GM12878 (cell line): ENCODE data around the gene PHYH. TPM values are rescaled to one million over a fixed set of nuclear protein-coding genes. Genes with fewer than 3 reads are reported as not detected.

Source experiments
- ATAC-seq: fragments of 200-7000 bp; cut with Tn5 transposase; 3 replicates; pipeline ENCODE4 v1.9.1; 2020; ENCODE audit warnings: mild to moderate bottlenecking, moderate library complexity
- BruUV-seq: library from RNA; stranded (reverse); fragments of 400-500 nt; replicated peaks from 2 replicates; lab custom pipeline; 2021; lab: Mats Ljungman, UMichigan
- CTCF ChIA-PET: fragments of 300-600 bp; sonication (Branson Sonifier 250); formaldehyde crosslinking; extraction: SDS; loops from one replicate; lab custom pipeline; 2021; ENCODE audit warnings: inconsistent platforms; lab: Yijun Ruan, JAX
- POLR2A ChIA-PET: fragments of 350-600 bp; formaldehyde crosslinking; extraction: SDS; loops from one replicate; lab custom pipeline; 2021; ENCODE audit warnings: inconsistent platforms; lab: Charles Lee
- RAD21 ChIA-PET: fragments of 300-600 bp; sonication (Branson Sonifier 250); formaldehyde crosslinking; loops from one replicate; lab custom pipeline; 2023; ENCODE audit warnings: antibody characterized with exemption; ENCODE audit not compliant: unreplicated experiment; lab: Charles Lee
- SMC1A ChIA-PET: fragments of 300-600 bp; sonication (Branson Sonifier 250); formaldehyde crosslinking; loops from one replicate; lab custom pipeline; 2023; ENCODE audit not compliant: unreplicated experiment, uncharacterized antibody; lab: Charles Lee
- DNase-seq: peaks from one replicate; pipeline ENCODE4 v3.0.0-alpha.2; 2011; ENCODE audit warnings: low read depth, low spot score
- FAIRE-seq: peaks from 3 replicates; lab custom pipeline; 2011; peaks lifted over from hg19 to GRCh38; lab: Jason Lieb, UNC
- H2AFZ ChIP-seq: 2 replicates; pipeline ENCODE4 v1.6.0; 2011; ENCODE audit warnings: low read depth, low read length, control low read depth; ENCODE audit not compliant: control insufficient read depth
- H3K27ac ChIP-seq: 2 replicates; pipeline ENCODE4 v1.5.1; 2011; ENCODE audit warnings: control low read depth; ENCODE audit not compliant: control insufficient read depth, insufficient read depth
- H3K27me3 ChIP-seq, 2 experiments: replicated peaks in 1 of 2; 2 replicates each; pipeline versions ENCODE4 v1.6.0 to v1.6.1; 2011; ENCODE audit warnings: low read length in 1 of 2; ENCODE audit not compliant: control insufficient read depth in 2 of 2, insufficient read depth in 2 of 2
- H3K36me3 ChIP-seq, 2 experiments: 2 replicates each; pipeline ENCODE4 v1.5.1; 2011; ENCODE audit warnings: low read length in 1 of 2; ENCODE audit not compliant: control insufficient read depth in 2 of 2, insufficient read depth in 2 of 2
- H3K4me1 ChIP-seq: 2 replicates; pipeline ENCODE4 v1.6.1; 2011; ENCODE audit warnings: mild to moderate bottlenecking, low read length, moderate library complexity, mixed read lengths; ENCODE audit not compliant: control insufficient read depth, insufficient read depth
- H3K4me2 ChIP-seq: 2 replicates; pipeline ENCODE4 v1.6.0; 2011; ENCODE audit warnings: control low read depth; ENCODE audit not compliant: control insufficient read depth, insufficient read depth
- H3K4me3 ChIP-seq: fragments of 200-600 bp; sonication (generic); 2 replicates; pipeline ENCODE4 v1.5.1; 2016
- H3K79me2 ChIP-seq: 2 replicates; pipeline ENCODE4 v1.6.0; 2011; ENCODE audit warnings: low read length; ENCODE audit not compliant: control insufficient read depth, insufficient read depth
- H3K9ac ChIP-seq: 2 replicates; pipeline ENCODE4 v1.8.0; 2011; ENCODE audit warnings: low read length, control low read depth, mixed read lengths; ENCODE audit not compliant: control insufficient read depth, insufficient read depth
- H3K9me3 ChIP-seq: replicated peaks from 3 replicates; pipeline ENCODE4 v1.5.1; 2011; ENCODE audit warnings: mild to moderate bottlenecking, low read length; ENCODE audit not compliant: control insufficient read depth, insufficient read depth
- H4K20me1 ChIP-seq: 2 replicates; pipeline ENCODE4 v1.6.0; 2011; ENCODE audit not compliant: control insufficient read depth, insufficient read depth
- JUND ChIP-seq: IDR thresholded peaks from 2 replicates; pipeline ENCODE4 v1.6.1; 2012; ENCODE audit warnings: low read depth, mild to moderate bottlenecking, low read length, improper control_type of control experiment, moderate library complexity
- KLF5 ChIP-seq: fragments of 450-650 bp; IDR thresholded peaks from 2 replicates; pipeline ENCODE4 v1.6.1; 2014; ENCODE audit warnings: mild to moderate bottlenecking; ENCODE audit not compliant: partially characterized antibody
- MTA2 ChIP-seq: fragments of 450-650 bp; IDR thresholded peaks from 2 replicates; pipeline ENCODE4 v1.6.1; 2016; ENCODE audit warnings: low read depth, mild to moderate bottlenecking, moderate library complexity
- NFYB ChIP-seq: IDR thresholded peaks from 2 replicates; pipeline ENCODE4 v1.6.1; 2011; ENCODE audit warnings: low read depth, mild to moderate bottlenecking, low read length, improper control_type of control experiment, moderate library complexity; ENCODE audit not compliant: insufficient read depth
- NRF1 ChIP-seq: conservative IDR thresholded peaks from 2 replicates; pipeline ENCODE4 v1.6.1; 2011; ENCODE audit warnings: mild to moderate bottlenecking, low read depth, low read length, improper control_type of control experiment
- PKNOX1 ChIP-seq: fragments of 450-650 bp; IDR thresholded peaks from 2 replicates; pipeline ENCODE4 v1.6.1; 2016; ENCODE audit warnings: mild to moderate bottlenecking
- POLR2AphosphoS2 ChIP-seq: IDR thresholded peaks from 2 replicates; pipeline ENCODE4 v1.6.1; 2011; ENCODE audit warnings: low read depth, mild to moderate bottlenecking, low read length, improper control_type of control experiment, moderate library complexity
- POU2F2 ChIP-seq: IDR thresholded peaks from 3 replicates; pipeline ENCODE4 v1.6.1; 2011; ENCODE audit warnings: low read depth, mild to moderate bottlenecking, low read length, borderline replicate concordance
- RB1 ChIP-seq: fragments of 450-650 bp; formaldehyde crosslinking; IDR thresholded peaks from 2 replicates; pipeline ENCODE4 v1.6.1; 2017; ENCODE audit warnings: mild to moderate bottlenecking, borderline replicate concordance
- RBBP5 ChIP-seq: fragments of 200-600 bp; sonication (generic); conservative IDR thresholded peaks from 2 replicates; pipeline ENCODE4 v1.6.1; 2016
- SIN3A ChIP-seq: IDR thresholded peaks from 2 replicates; pipeline ENCODE4 v1.6.1; 2012; ENCODE audit warnings: low read depth, low read length, improper control_type of control experiment
- SMAD1 ChIP-seq: fragments of 450-650 bp; IDR thresholded peaks from 2 replicates; pipeline ENCODE4 v1.6.1; 2018; ENCODE audit warnings: mild to moderate bottlenecking, low read depth; ENCODE audit not compliant: partially characterized antibody
- SPI1 ChIP-seq: IDR thresholded peaks from 2 replicates; pipeline ENCODE4 v1.6.1; 2011; ENCODE audit warnings: low read depth, mild to moderate bottlenecking, low read length, moderate library complexity, borderline replicate concordance; ENCODE audit not compliant: insufficient read depth
- WRNIP1 ChIP-seq: IDR thresholded peaks from 2 replicates; pipeline ENCODE4 v1.6.1; 2011; ENCODE audit warnings: low read depth, low read length, improper control_type of control experiment, borderline replicate concordance
- YBX1 ChIP-seq: fragments of 450-650 bp; IDR thresholded peaks from 2 replicates; pipeline ENCODE4 v1.6.1; 2016; ENCODE audit warnings: antibody characterized with exemption
- WGBS: methylation state at CpG from one replicate; pipeline ENCODE4 v1.1.6; 2016; ENCODE audit warnings: low lambda C conversion rate; ENCODE audit not compliant: insufficient replicate concordance, insufficient coverage; ENCODE audit errors: missing lambda C conversion rate; 5-methylcytosine and 5-hydroxymethylcytosine counted together
- in situ Hi-C: fragments of 300-500 bp; cut with MboI; formaldehyde crosslinking; loops from 9 replicates; pipeline ENCODE4 v1.14.3; 2018; ENCODE audit warnings: mixed read lengths
- intact Hi-C: fragments of 100-400 bp; cut with micrococcal nuclease; formaldehyde crosslinking; loops from one replicate; pipeline ENCODE4 v1.14.2; 2022; ENCODE audit not compliant: unreplicated experiment
- polyA plus RNA-seq, 11 experiments: library from polyadenylated mRNA; depleted of rRNA in 4 of 11; unstranded in 6 of 11; stranded (reverse) in 5 of 11; fragments of >200 nt; fragmentation: Nextera tagmentation in 4 of 11; fragmentation: Illumina TruSeq in 1 of 11; extraction: Ambion mirVana in 4 of 11; extraction: Trizol in 1 of 11; gene quantifications; 1 replicate in 1 of 11; 2 replicates in 10 of 11; pipeline versions ENCODE4 v1.2.1 to v1.2.3, GENCODE V29; 2011 to 2016; ENCODE audit warnings: inconsistent platforms in 2 of 11, missing spikeins in 2 of 11, low read depth in 1 of 11
- total RNA-seq, 4 experiments: library from RNA; depleted of rRNA in 3 of 4; stranded (reverse); fragments of >200 nt in 3 of 4; fragmentation: Illumina TruSeq in 1 of 4; extraction: Trizol in 1 of 4; gene quantifications; 2 replicates each; pipeline versions ENCODE4 v1.2.1 to v1.2.3, GENCODE V29; 2013 to 2021
- TF ChIP-seq, protein P1 (sequence below): IDR thresholded peaks from 2 replicates; pipeline ENCODE4 v1.6.1; 2012; ENCODE audit warnings: low read depth, low read length, improper control_type of control experiment
- TF ChIP-seq, protein P2 (sequence below): IDR thresholded peaks from 2 replicates; pipeline ENCODE4 v1.6.1; 2012; ENCODE audit warnings: low read length, inconsistent platforms

PHYH gene
- total and polyA plus RNA-seq, 10 of the 15 experiments (the other 5 are each of a cell fraction or from before 2014, with no cell fraction given) = 3.2 to 10.3 (median 5.0) TPM

DNA sequence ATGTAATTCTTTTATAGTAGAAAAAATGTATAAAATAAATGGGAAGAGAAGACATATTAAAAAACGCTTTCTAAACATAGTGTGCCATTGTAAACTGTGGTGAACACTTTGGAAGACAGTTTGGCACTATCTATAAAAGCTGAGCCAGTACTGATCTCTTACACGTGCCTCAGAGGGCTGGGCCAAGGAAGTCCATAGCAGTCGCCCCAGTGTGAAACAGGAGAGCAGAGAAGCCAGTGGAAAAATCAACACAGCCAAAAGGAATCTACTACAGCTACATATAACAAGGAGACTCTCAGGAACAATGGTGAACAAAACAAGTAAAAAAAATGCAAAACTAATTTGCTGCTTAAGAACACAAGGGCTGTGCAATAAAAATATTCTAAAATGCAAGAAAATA, 27.7 kb upstream of the PHYH start:
- ChIA-PET SMC1A (no interaction called here), POLR2A (no interaction called here), CTCF (interaction anchor here (1.4 kb wide), 1 partner anchor 25 kb away, joined by 4 read pairs; no protein-coding TSS in a partner anchor), RAD21 (no interaction called here)
- no peak for DNase-seq
- Histone ChIP-seq H3K79me2 (no peaks in the 10 kb centered on the region), H4K20me1 (no peaks in the 10 kb centered on the region), H3K27ac (no peak overlapping the region), H3K4me1 (no peaks in the 10 kb centered on the region), H3K4me2 (no peak overlapping the region), H3K4me3 (no peak overlapping the region), H3K9ac (no peak overlapping the region), H3K36me3 (peaks cover 11 to 35% of the 10 kb centered on the region in 2 experiments), H3K27me3 (no peaks in the 10 kb centered on the region), H2AFZ (no peak overlapping the region), H3K9me3 (no peaks in the 10 kb centered on the region)
- in situ Hi-C loops (no loop called here), intact Hi-C loops (no loop called here)
- WGBS = 38% methylated on average over 3 of the region's 3 CpGs
- no peak for ATAC-seq
- no peak for FAIRE-seq
- no peak for TF ChIP-seq POU2F2
- no peak for TF ChIP-seq WRNIP1
- no peak for TF ChIP-seq PKNOX1
- TF ChIP-seq NRF1 = no peak
- no TSS peak for BruUV-seq

DNA sequence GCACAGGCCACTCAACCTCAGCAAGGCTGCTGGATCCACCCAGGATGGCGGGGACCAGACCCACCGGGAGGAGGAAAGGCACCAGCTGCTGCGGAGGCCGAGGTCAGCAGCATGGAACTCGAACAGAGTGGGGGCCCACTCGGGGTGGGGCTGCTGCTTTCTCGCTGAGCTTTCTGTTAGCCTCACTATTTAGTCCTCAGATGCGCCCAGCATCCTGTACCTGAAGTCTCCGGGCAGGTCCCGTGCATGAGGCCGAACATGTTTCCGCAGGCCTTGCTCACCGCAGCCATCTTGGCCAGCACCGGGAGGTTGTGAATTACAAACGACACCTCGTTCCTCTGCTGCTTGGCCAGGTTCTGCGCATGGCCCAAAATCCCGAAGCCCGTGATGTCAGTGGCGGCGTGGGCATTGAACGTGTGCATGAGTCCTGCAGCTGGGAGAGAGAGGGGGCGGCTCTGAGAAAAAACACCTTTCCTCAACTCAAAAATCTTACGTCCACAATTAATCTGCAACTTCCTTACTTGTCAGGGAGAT, 22.8 kb upstream of the PHYH start:
- H3K4me2 ChIP-seq = no peak overlapping the region
- ChIA-PET CTCF (no interaction called here), POLR2A (no interaction called here), RAD21 (no interaction called here), SMC1A (no interaction called here)
- H4K20me1 ChIP-seq = no peaks in the 10 kb centered on the region
- no peak overlapping the region for H3K4me3 ChIP-seq
- no TSS peak for BruUV-seq
- in situ Hi-C loops (no loop called here), intact Hi-C loops (no loop called here)
- no peak overlapping the region for H3K27ac ChIP-seq
- no peak for FAIRE-seq
- no peak for DNase-seq
- H3K9me3 ChIP-seq = no peaks in the 10 kb centered on the region
- over 99% methylated on average over 24 of the region's 24 CpGs for WGBS
- peaks cover 9 to 34% of the 10 kb centered on the region in 2 experiments for H3K36me3 ChIP-seq
- no peaks in the 10 kb centered on the region for H3K79me2 ChIP-seq
- H3K27me3 ChIP-seq = no peaks in the 10 kb centered on the region
- no peak overlapping the region for H3K9ac ChIP-seq
- no peak for ATAC-seq
- H3K4me1 ChIP-seq = no peaks in the 10 kb centered on the region
- no peak overlapping the region for H2AFZ ChIP-seq
- TF ChIP-seq SMAD1 = no peak
- TF ChIP-seq KLF5 = no peak
- TF ChIP-seq JUND = no peak
- TF ChIP-seq, protein P1, sequence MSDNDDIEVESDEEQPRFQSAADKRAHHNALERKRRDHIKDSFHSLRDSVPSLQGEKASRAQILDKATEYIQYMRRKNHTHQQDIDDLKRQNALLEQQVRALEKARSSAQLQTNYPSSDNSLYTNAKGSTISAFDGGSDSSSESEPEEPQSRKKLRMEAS = no peak
- no peak for TF ChIP-seq SPI1
- TF ChIP-seq RBBP5 = no peak
- no peak for TF ChIP-seq NFYB
- no peak for TF ChIP-seq RB1
- no peak for TF ChIP-seq YBX1
- no peak for TF ChIP-seq POLR2AphosphoS2
- no peak for TF ChIP-seq SIN3A
- TF ChIP-seq, protein P2, sequence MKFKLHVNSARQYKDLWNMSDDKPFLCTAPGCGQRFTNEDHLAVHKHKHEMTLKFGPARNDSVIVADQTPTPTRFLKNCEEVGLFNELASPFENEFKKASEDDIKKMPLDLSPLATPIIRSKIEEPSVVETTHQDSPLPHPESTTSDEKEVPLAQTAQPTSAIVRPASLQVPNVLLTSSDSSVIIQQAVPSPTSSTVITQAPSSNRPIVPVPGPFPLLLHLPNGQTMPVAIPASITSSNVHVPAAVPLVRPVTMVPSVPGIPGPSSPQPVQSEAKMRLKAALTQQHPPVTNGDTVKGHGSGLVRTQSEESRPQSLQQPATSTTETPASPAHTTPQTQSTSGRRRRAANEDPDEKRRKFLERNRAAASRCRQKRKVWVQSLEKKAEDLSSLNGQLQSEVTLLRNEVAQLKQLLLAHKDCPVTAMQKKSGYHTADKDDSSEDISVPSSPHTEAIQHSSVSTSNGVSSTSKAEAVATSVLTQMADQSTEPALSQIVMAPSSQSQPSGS = no peak
- TF ChIP-seq MTA2 = no peak
